ENCODE measurements around the gene CRYBB1. TPM values are rescaled to one million over a fixed set of nuclear protein-coding genes. Genes with fewer than 3 reads are reported as not detected.

CRYBB1 gene
- total RNA-seq, 4 donors from 2014 or later, result not detected

GRCh38 chr22:26646158-26646557 is 28.3 kb upstream of the CRYBB1 start:
- Histone ChIP-seq H3K27ac (no peak overlapping the region), H3K4me3 (no peak overlapping the region)

GRCh38 chr22:26643418-26644100 is 25.7 kb upstream of the CRYBB1 start:
- H3K36me3 ChIP-seq, result no peaks in the 10 kb centered on the region
- no peak overlapping the region for H3K4me3 ChIP-seq
- H3K9me3 ChIP-seq, result no peaks in the 10 kb centered on the region
- H3K27me3 ChIP-seq, result peaks cover 22% of the 10 kb centered on the region
- H3K27ac ChIP-seq, result no peak overlapping the region
- DNase-seq (ENCODE audit: low spot score in 2 of 2), result no peak
- TF ChIP-seq POLR2A (IDR thresholded peaks at IDR 0.05), result no peak
- no peak for TF ChIP-seq CTCF (IDR thresholded peaks at IDR 0.05)
- TF ChIP-seq POLR2AphosphoS5 (IDR thresholded peaks at IDR 0.05), result no peak
- peaks cover 17% of the 10 kb centered on the region for H3K4me1 ChIP-seq
- WGBS, result 85% methylated on average over 15 of the region's 15 CpGs

More at GRCh38 chr22:26646158-26646557, 28.3 kb upstream of the CRYBB1 start:
- Histone ChIP-seq H3K27me3 (peaks cover 32% of the 10 kb centered on the region), H3K9me3 (no peaks in the 10 kb centered on the region), H3K36me3 (no peaks in the 10 kb centered on the region), H3K4me1 (peaks cover 17% of the 10 kb centered on the region)
- TF ChIP-seq CTCF (IDR thresholded peaks at IDR 0.05) (no peak), POLR2A (IDR thresholded peaks at IDR 0.05) (no peak), EP300 (IDR thresholded peaks at IDR 0.05) (no peak), POLR2AphosphoS5 (IDR thresholded peaks at IDR 0.05) (no peak)
- no peak for DNase-seq (ENCODE audit: low spot score in 2 of 2)
- 47% methylated on average over 5 of the region's 5 CpGs for WGBS

GRCh38 chr22:26642465-26643417 is 24.9 kb upstream of the CRYBB1 start:
- H3K27ac ChIP-seq, result no peak overlapping the region
- H3K4me3 ChIP-seq, result no peak overlapping the region
- TF ChIP-seq POLR2AphosphoS5 (IDR thresholded peaks at IDR 0.05), result no peak
- no peak for TF ChIP-seq EP300 (IDR thresholded peaks at IDR 0.05)
- TF ChIP-seq CTCF (IDR thresholded peaks at IDR 0.05), result no peak
- TF ChIP-seq POLR2A (IDR thresholded peaks at IDR 0.05), result no peak
- peaks cover 14% of the 10 kb centered on the region for H3K4me1 ChIP-seq
- peaks cover 15% of the 10 kb centered on the region for H3K27me3 ChIP-seq
- no peaks in the 10 kb centered on the region for H3K36me3 ChIP-seq
- H3K9me3 ChIP-seq, result no peaks in the 10 kb centered on the region
- WGBS, result 40% methylated on average over 8 of the region's 8 CpGs
- no peak for DNase-seq (ENCODE audit: low spot score in 2 of 2)

GRCh38 chr22:26636296-26636695 is 18.5 kb upstream of the CRYBB1 start:
- WGBS, result 63% methylated on average over 1 of the region's 1 CpG

DNA sequence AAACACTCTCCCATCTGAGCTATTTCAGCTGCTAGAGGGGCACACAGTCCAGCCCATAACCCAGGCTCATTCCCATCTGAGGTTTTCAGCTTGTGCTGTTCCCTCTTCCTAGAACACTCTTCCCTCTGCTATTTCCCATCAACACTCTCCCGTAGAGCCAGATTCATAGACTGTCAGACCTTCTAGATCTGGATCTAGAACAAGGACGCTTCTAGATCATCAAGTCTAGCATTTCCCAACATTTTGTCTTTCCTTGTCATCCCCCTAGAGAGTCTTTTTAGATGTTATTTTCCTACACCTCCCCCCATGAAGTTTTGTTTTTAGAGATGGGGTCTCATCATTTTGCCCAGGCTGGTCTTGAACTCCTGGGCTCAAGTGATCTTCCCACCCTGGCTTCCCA is 17.3 kb upstream of the CRYBB1 start:
- no peak for DNase-seq (ENCODE audit: low spot score in 2 of 2)
- WGBS, result 83% methylated on average over 2 of the region's 2 CpGs
- Histone ChIP-seq H3K27ac (no peak overlapping the region), H3K9me3 (no peaks in the 10 kb centered on the region), H3K27me3 (peaks cover 3% of the 10 kb centered on the region), H3K36me3 (no peaks in the 10 kb centered on the region), H3K4me3 (no peak overlapping the region), H3K4me1 (no peaks in the 10 kb centered on the region)
- TF ChIP-seq CTCF (IDR thresholded peaks at IDR 0.05) (no peak), EP300 (IDR thresholded peaks at IDR 0.05) (no peak), POLR2AphosphoS5 (IDR thresholded peaks at IDR 0.05) (no peak), POLR2A (IDR thresholded peaks at IDR 0.05) (no peak)

More at GRCh38 chr22:26636296-26636695, 18.5 kb upstream of the CRYBB1 start:
- TF ChIP-seq POLR2A (IDR thresholded peaks at IDR 0.05) (no peak), POLR2AphosphoS5 (IDR thresholded peaks at IDR 0.05) (no peak)
- Histone ChIP-seq H3K36me3 (no peaks in the 10 kb centered on the region), H3K9me3 (no peaks in the 10 kb centered on the region), H3K4me3 (no peak overlapping the region), H3K27ac (no peak overlapping the region), H3K27me3 (peaks cover 3% of the 10 kb centered on the region), H3K4me1 (no peaks in the 10 kb centered on the region)
- DNase-seq (ENCODE audit: low spot score in 2 of 2), result no peak
